Colonic mucosa (tissue), 4 donors: ENCODE data around the gene PAPOLB. TPM values are rescaled to one million over a fixed set of nuclear protein-coding genes. Genes with fewer than 3 reads are reported as not detected.

Experiments used
- DNase-seq: peaks from one replicate; pipeline ENCODE4 v3.0.0-alpha.2; 2020
- H3K27ac ChIP-seq: fragments of 200-600 bp; one replicate; pipeline ENCODE4 v1.8.0; 2021
- H3K27me3 ChIP-seq: fragments of 200-600 bp; one replicate; pipeline ENCODE4 v1.8.0; 2021
- H3K36me3 ChIP-seq: fragments of 200-600 bp; one replicate; pipeline ENCODE4 v1.8.0; 2021
- H3K4me1 ChIP-seq: fragments of 200-600 bp; one replicate; pipeline ENCODE4 v1.8.0; 2021; ENCODE audit warnings: mild to moderate bottlenecking
- H3K4me3 ChIP-seq: fragments of 200-600 bp; one replicate; pipeline ENCODE4 v1.8.0; 2021
- H3K9ac ChIP-seq, 2 donors: one replicate each; pipeline ENCODE4 v1.7.0; 2013; ENCODE audit warnings: control low read depth in 2 of 2, low read depth in 2 of 2, low read length in 2 of 2
- H3K9me3 ChIP-seq: fragments of 200-600 bp; one replicate; pipeline ENCODE4 v1.8.0; 2021
- CTCF ChIP-seq: fragments of 200-600 bp; IDR thresholded peaks from one replicate; pipeline ENCODE4 v1.8.0; 2022; ENCODE audit warnings: antibody characterized with exemption, mild to moderate bottlenecking
- intact Hi-C: fragments of 100-400 bp; cut with DNase I; formaldehyde crosslinking; loops from one replicate; pipeline ENCODE4 v1.14.1; 2022
- total RNA-seq, 2 donors: library from RNA; stranded (reverse); fragmentation: NEBNext Ultra II Directional in 1 of 2; extraction: Animal tissue kit (Norgen Biotek cat#: 25700) in 1 of 2; gene quantifications; one replicate each; pipeline ENCODE4 v1.2.1, GENCODE V29; 2021
- donor health status: healthy.
- donor health status: DM: no; HTN: no; CAD: no.
- donor health status: DM: no; HTN: no; CAD: no.

Gene PAPOLB
- total RNA-seq, 2 donors from 2014 or later = 0.05 TPM; not detected in 1

DNA sequence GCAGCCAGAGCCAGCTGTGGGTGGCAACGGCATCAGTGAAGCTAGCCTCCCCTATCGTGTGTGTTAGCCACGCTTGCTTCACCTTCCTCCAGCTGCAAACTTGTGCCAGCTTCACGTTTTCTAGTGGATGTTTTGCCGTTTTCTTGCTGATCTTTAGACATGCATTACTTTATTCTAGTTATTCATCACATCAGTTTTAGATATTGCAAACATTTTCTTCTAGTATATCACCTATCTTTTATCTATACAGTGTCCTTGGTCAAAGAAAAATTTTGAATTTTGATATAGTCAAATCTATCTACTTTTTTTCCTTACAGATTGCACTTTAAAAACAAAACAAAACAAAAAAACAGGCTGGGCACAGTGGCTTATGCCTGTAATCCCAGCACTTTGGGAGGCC is 6.7 kb upstream of the PAPOLB start:
- no peak for TF ChIP-seq CTCF
- Histone ChIP-seq H3K4me3 (no peak overlapping the region), H3K9me3 (no peaks in the 10 kb centered on the region), H3K27me3 (no peaks in the 10 kb centered on the region), H3K9ac (no peak overlapping the region), H3K27ac (no peak overlapping the region), H3K4me1 (no peaks in the 10 kb centered on the region), H3K36me3 (no peaks in the 10 kb centered on the region)
- intact Hi-C loops = no loop called here
- no peak for DNase-seq

GRCh38 chr7:4866528-4867496 is 5.0 kb upstream of the PAPOLB start:
- TF ChIP-seq CTCF = no peak
- Histone ChIP-seq H3K9me3 (no peaks in the 10 kb centered on the region), H3K9ac (no peak overlapping the region), H3K36me3 (no peaks in the 10 kb centered on the region), H3K4me3 (no peak overlapping the region), H3K4me1 (no peaks in the 10 kb centered on the region), H3K27me3 (peaks cover 6% of the 10 kb centered on the region), H3K27ac (no peak overlapping the region)
- DNase-seq = no peak
- intact Hi-C loops = no loop called here

DNA sequence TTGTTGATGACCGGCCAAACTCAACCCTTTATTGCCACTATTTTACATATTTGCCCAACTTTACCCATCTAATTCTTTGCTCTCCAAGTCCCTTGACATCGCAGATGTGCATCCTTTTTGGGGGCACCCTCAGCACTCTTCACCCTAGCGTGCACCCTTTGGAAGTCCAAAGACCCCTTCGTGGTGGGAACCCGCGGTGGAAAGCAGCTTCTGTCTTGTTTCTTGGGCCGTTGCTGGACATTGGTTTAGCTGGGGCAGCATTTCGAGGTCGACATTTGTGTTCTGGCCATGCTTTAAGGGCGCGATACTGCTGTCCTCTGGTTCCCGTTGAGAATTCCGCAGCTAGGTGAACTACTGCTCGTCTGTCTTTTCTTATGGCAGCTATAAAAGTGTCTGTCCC is 326 bp upstream of the PAPOLB start:
- peaks cover 7% of the 10 kb centered on the region for H3K27me3 ChIP-seq
- intact Hi-C loops = no loop called here
- no peak overlapping the region for H3K4me3 ChIP-seq
- no peak overlapping the region for H3K27ac ChIP-seq
- H3K4me1 ChIP-seq = no peaks in the 10 kb centered on the region
- no peak for TF ChIP-seq CTCF
- H3K9ac ChIP-seq = no peak overlapping the region
- no peak for DNase-seq
- H3K36me3 ChIP-seq = no peaks in the 10 kb centered on the region
- no peaks in the 10 kb centered on the region for H3K9me3 ChIP-seq

DNA sequence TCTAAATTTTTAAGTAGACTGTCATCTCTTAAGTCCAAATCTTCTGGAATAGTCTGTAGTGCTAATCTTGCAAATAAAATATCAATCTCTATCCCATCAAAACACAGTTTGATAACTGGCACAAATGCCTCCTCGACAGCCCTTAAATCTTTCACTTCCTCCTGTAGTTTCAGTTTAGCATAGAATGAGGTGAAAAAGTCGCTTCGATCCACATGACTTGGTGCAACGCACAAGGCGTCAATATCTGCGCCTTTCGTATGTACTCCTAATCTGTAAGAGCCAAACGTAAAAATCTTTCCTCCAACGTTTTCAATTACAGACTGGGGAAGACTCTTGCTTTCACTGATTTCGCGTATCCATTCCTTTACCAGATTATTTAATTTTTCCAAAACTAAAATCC is 603 bp downstream of the PAPOLB start:
- H3K4me1 ChIP-seq = no peaks in the 10 kb centered on the region
- no peak overlapping the region for H3K9ac ChIP-seq
- intact Hi-C loops = no loop called here
- no peak overlapping the region for H3K4me3 ChIP-seq
- H3K27ac ChIP-seq = no peak overlapping the region
- TF ChIP-seq CTCF = no peak
- no peak for DNase-seq
- H3K27me3 ChIP-seq = peaks cover 7% of the 10 kb centered on the region
- no peaks in the 10 kb centered on the region for H3K36me3 ChIP-seq
- no peaks in the 10 kb centered on the region for H3K9me3 ChIP-seq

GRCh38 chr7:4857189-4857588 is 4.6 kb downstream of the PAPOLB start:
- Histone ChIP-seq H3K9me3 (no peaks in the 10 kb centered on the region), H3K27ac (no peak overlapping the region), H3K4me1 (no peaks in the 10 kb centered on the region), H3K36me3 (no peaks in the 10 kb centered on the region), H3K9ac (no peak overlapping the region), H3K4me3 (no peak overlapping the region), H3K27me3 (peaks cover 5% of the 10 kb centered on the region)
- intact Hi-C loops = no loop called here
- TF ChIP-seq CTCF = no peak
- DNase-seq = no peak
